OCI-LY1 (cell line): ENCODE measurements around the gene TES.

Source experiments
- H2AFZ ChIP-seq: fragments of 200-600 bp; sonication (generic), shearing (Covaris generic); 2 replicates; pipeline ENCODE4 v1.6.0; 2014; ENCODE audit warnings: antibody characterized with exemption, mild to moderate bottlenecking, low read length
- H3F3A ChIP-seq: fragments of 200-600 bp; sonication (generic), shearing (Covaris generic); 2 replicates; pipeline ENCODE4 v1.6.0; 2014; ENCODE audit warnings: mild to moderate bottlenecking, antibody characterized with exemption, low read length, moderate library complexity; ENCODE audit not compliant: insufficient read depth
- H3K27ac ChIP-seq: fragments of 200-600 bp; sonication (generic); 2 replicates; pipeline ENCODE4 v1.5.1; 2014; ENCODE audit warnings: low read length, mixed run types, mild to moderate bottlenecking, low read depth; ENCODE audit not compliant: poor library complexity, severe bottlenecking
- H3K27me3 ChIP-seq: fragments of 200-600 bp; sonication (generic); 2 replicates; pipeline ENCODE4 v1.6.0; 2014; ENCODE audit warnings: antibody characterized with exemption, mild to moderate bottlenecking, low read length, moderate library complexity; ENCODE audit not compliant: insufficient read depth
- H3K36me3 ChIP-seq: fragments of 200-600 bp; sonication (generic); 2 replicates; pipeline ENCODE4 v1.6.1; 2014; ENCODE audit warnings: mild to moderate bottlenecking, antibody characterized with exemption, low read length, moderate library complexity, mixed read lengths; ENCODE audit not compliant: insufficient read depth
- H3K4me1 ChIP-seq: fragments of 200-600 bp; sonication (generic); 2 replicates; pipeline ENCODE4 v1.5.1; 2014; ENCODE audit warnings: mild to moderate bottlenecking, low read length, moderate library complexity; ENCODE audit not compliant: insufficient read depth, severe bottlenecking
- H3K4me2 ChIP-seq: fragments of 200-600 bp; sonication (generic), shearing (Covaris generic); 2 replicates; pipeline ENCODE4 v1.6.1; 2014; ENCODE audit warnings: low read length
- H3K4me3 ChIP-seq: fragments of 200-600 bp; sonication (generic); 2 replicates; pipeline ENCODE4 v1.5.1; 2014; ENCODE audit warnings: low read length, low read depth, mild to moderate bottlenecking, mixed read lengths; ENCODE audit not compliant: poor library complexity, severe bottlenecking
- H3K79me2 ChIP-seq: fragments of 200-600 bp; shearing (Covaris generic); 2 replicates; pipeline ENCODE4 v1.6.1; 2016; ENCODE audit warnings: mixed run types, low read length, mixed read lengths; ENCODE audit not compliant: insufficient read depth
- H3K9ac ChIP-seq: fragments of 200-600 bp; sonication (generic), shearing (Covaris generic); 2 replicates; pipeline ENCODE4 v1.6.1; 2014; ENCODE audit warnings: mild to moderate bottlenecking, low read length, mixed read lengths
- H3K9me2 ChIP-seq: fragments of 200-600 bp; sonication (generic), shearing (Covaris generic); 2 replicates; pipeline ENCODE4 v1.6.1; 2014; ENCODE audit warnings: low read depth, mild to moderate bottlenecking, low read length, mixed read lengths
- H3K9me3 ChIP-seq: fragments of 200-600 bp; shearing (Covaris generic); 2 replicates; pipeline ENCODE4 v1.6.1; 2014; ENCODE audit warnings: low read length, mixed read lengths
- H4K20me1 ChIP-seq: fragments of 200-600 bp; sonication (generic), shearing (Covaris generic); 2 replicates; pipeline ENCODE4 v1.6.0; 2016; ENCODE audit warnings: mild to moderate bottlenecking, low read length; ENCODE audit not compliant: insufficient read depth
- EZH2 ChIP-seq: fragments of 200-600 bp; sonication (generic), shearing (Covaris generic); IDR thresholded peaks from 2 replicates; pipeline ENCODE4 v1.8.0; 2017; ENCODE audit warnings: borderline replicate concordance, mixed run types, mild to moderate bottlenecking, antibody characterized with exemption, low read length, moderate library complexity, mixed read lengths
- TF ChIP-seq, protein P1 (sequence below): fragments of 200-600 bp; sonication (generic), shearing (Covaris generic); IDR thresholded peaks from 2 replicates; pipeline ENCODE4 v1.5.1; 2017; ENCODE audit warnings: mild to moderate bottlenecking, antibody characterized with exemption, low read length, moderate library complexity, mixed read lengths

TES gene

DNA sequence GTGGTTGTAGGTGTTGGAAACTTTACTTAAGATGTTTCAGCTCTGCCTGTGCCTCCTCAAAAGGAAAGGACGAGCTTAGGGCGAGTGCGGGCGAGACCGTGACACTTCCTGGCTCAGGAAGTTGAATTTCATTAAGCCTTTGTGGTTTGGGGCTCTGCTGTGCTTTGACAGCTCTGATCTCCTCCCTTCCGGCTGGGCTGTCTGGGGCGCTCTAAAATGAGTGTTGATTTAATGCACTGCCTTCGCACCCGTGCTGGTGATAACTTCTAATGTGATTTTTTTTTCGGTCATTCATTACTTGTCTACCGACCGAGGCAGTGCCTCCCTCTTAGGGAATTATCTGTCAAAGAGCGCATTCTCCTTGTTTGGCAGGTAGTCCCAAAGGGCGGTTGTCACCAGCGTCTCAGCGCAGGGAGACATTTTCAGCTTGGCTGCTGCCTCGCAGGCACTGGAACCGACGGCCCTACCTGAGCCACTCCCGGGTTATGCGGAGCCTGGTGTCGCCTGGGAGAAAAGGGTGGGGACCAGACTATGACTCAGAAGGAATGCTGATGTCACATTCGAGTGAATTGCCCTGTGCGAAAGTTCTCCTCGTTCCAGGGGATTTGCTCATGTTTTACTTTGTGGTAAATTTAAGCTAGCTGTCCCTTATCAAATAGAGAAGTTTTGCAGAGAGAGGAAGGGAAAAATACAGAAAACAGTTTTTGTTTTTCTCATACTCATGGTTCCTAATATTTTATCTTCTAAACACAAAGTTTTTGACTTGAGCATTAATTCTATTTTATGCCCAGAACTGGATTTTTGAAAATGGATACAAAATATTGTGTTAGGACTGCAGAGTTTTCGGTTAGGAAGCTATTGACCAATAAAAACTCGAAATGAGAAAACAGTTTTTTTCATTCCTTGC, 920 bp downstream of the TES start:
- no peaks in the 10 kb centered on the region for H3K9me3 ChIP-seq
- peaks cover 4% of the 10 kb centered on the region for H3F3A ChIP-seq
- H3K27ac ChIP-seq, result peak overlapping the region; percentile 80
- H3K4me2 ChIP-seq, result peak overlapping the region; percentile 77
- TF ChIP-seq EZH2, result no peak
- TF ChIP-seq, protein P1, sequence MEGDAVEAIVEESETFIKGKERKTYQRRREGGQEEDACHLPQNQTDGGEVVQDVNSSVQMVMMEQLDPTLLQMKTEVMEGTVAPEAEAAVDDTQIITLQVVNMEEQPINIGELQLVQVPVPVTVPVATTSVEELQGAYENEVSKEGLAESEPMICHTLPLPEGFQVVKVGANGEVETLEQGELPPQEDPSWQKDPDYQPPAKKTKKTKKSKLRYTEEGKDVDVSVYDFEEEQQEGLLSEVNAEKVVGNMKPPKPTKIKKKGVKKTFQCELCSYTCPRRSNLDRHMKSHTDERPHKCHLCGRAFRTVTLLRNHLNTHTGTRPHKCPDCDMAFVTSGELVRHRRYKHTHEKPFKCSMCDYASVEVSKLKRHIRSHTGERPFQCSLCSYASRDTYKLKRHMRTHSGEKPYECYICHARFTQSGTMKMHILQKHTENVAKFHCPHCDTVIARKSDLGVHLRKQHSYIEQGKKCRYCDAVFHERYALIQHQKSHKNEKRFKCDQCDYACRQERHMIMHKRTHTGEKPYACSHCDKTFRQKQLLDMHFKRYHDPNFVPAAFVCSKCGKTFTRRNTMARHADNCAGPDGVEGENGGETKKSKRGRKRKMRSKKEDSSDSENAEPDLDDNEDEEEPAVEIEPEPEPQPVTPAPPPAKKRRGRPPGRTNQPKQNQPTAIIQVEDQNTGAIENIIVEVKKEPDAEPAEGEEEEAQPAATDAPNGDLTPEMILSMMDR, result no peak
- H3K9ac ChIP-seq, result peak overlapping the region; percentile 82
- H2AFZ ChIP-seq, result peak overlapping the region; percentile 44
- H3K4me1 ChIP-seq, result peaks cover 38% of the 10 kb centered on the region
- peaks cover 52% of the 10 kb centered on the region for H3K79me2 ChIP-seq
- H3K9me2 ChIP-seq, result no peaks in the 10 kb centered on the region
- H3K36me3 ChIP-seq, result peaks cover 6% of the 10 kb centered on the region; the same call in 1 of the 2 replicates
- H3K27me3 ChIP-seq, result no peaks in the 10 kb centered on the region
- H4K20me1 ChIP-seq, result no peaks in the 10 kb centered on the region
- peak overlapping the region; percentile 77 for H3K4me3 ChIP-seq

DNA sequence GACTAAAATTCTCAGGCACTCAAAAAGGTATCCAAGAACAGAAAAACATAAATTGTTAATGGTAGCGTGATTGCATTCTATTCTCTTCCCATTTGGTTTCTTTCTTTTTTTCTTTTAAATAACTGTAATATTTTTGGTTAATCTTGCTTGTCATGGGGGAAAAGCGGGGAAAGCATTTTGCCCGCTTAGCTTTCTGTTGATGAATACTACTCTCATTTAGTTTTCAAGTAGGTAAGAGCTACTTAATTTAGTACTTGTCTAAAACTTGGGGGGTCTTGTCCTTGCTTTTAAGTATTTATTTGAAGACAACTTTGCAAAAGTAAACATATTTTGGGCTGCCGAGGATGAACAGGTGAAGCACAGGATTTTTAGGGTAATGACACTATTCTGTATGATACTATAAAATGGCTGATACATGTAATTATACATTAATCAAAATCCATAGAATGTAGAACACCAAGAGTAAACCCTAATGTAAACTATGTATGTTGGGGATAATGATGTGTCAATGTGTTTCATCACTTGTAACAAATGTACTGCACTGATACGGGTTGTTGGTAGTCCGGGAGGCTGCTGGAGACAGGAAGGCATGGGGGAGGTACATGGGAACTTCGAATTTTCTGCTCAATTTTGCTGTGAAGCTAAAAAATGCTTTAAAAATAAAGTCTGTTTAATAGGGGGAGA, 1.7 kb downstream of the TES start:
- Histone ChIP-seq H4K20me1 (no peaks in the 10 kb centered on the region), H3K9ac (peak overlapping the region; percentile 82), H3K4me2 (peak overlapping the region; percentile 77), H3K27ac (peak overlapping the region; percentile 80), H3K36me3 (peaks cover 6% of the 10 kb centered on the region; the same call in 1 of the 2 replicates), H3K4me1 (peaks cover 40% of the 10 kb centered on the region), H3K9me3 (no peaks in the 10 kb centered on the region), H2AFZ (no peak overlapping the region), H3K79me2 (peaks cover 60% of the 10 kb centered on the region), H3F3A (peaks cover 4% of the 10 kb centered on the region), H3K4me3 (peak overlapping the region; percentile 77), H3K27me3 (no peaks in the 10 kb centered on the region), H3K9me2 (no peaks in the 10 kb centered on the region)
- no peak for TF ChIP-seq EZH2
- TF ChIP-seq, protein P1, result no peak

GRCh38 chr7:116212869-116213268, 2.5 kb downstream of the TES start:
- Histone ChIP-seq H4K20me1 (no peaks in the 10 kb centered on the region), H3K9me3 (no peaks in the 10 kb centered on the region), H3F3A (peaks cover 4% of the 10 kb centered on the region), H3K4me1 (peaks cover 42% of the 10 kb centered on the region), H3K4me2 (peak overlapping the region; percentile 77), H2AFZ (no peak overlapping the region), H3K27me3 (no peaks in the 10 kb centered on the region), H3K79me2 (peaks cover 68% of the 10 kb centered on the region), H3K9ac (peak overlapping the region; percentile 82; the same call in 1 of the 2 replicates), H3K4me3 (peak overlapping the region; percentile 77), H3K9me2 (no peaks in the 10 kb centered on the region), H3K36me3 (peaks cover 6% of the 10 kb centered on the region; the same call in 1 of the 2 replicates), H3K27ac (no peak overlapping the region)
- TF ChIP-seq, protein P1, result no peak
- no peak for TF ChIP-seq EZH2
